Measurements from ENCODE around the gene CCL26.
"Not testable (repeated sequence)": the region's sequence is repeated elsewhere in the genome, so short reads cannot be mapped to it uniquely, and the experiment has no call there.

The CCL26 gene

GRCh38 chr7:75792567-75792966 lies 20.6 kb upstream of the CCL26 start:
- not testable (repeated sequence) for DNase-seq (ENCODE audit: low spot score)

GRCh38 chr7:75789361-75789924 lies 17.4 kb upstream of the CCL26 start:
- DNase-seq (ENCODE audit: low spot score) = no peak

GRCh38 chr7:75788154-75788847 lies 16.3 kb upstream of the CCL26 start:
- DNase-seq (ENCODE audit: low spot score) = not testable (repeated sequence)

GRCh38 chr7:75783058-75783457 lies 11.0 kb upstream of the CCL26 start:
- not testable (repeated sequence) for DNase-seq (ENCODE audit: low spot score)

GRCh38 chr7:75780647-75781273 lies 8.7 kb upstream of the CCL26 start:
- DNase-seq (ENCODE audit: low spot score) = not testable (repeated sequence)

GRCh38 chr7:75779516-75779915 lies 7.5 kb upstream of the CCL26 start:
- DNase-seq (ENCODE audit: low spot score) = not testable (repeated sequence)

- DNase-seq (ENCODE audit: low spot score) = not testable (repeated sequence)
These were observed 7.0 kb upstream of the CCL26 start for GRCh38 chr7:75779035-75779434.

GRCh38 chr7:75776295-75776971 lies 4.4 kb upstream of the CCL26 start:
- no peak for DNase-seq (ENCODE audit: low spot score)

GRCh38 chr7:75773958-75774357 lies 1.9 kb upstream of the CCL26 start:
- not testable (repeated sequence) for DNase-seq (ENCODE audit: low spot score)

- no peak for DNase-seq (ENCODE audit: low spot score)
These were observed 787 bp downstream of the CCL26 start for GRCh38 chr7:75771224-75771623.

GRCh38 chr7:75762350-75762917 lies 9.6 kb downstream of the CCL26 start:
- peak; percentile 66 for DNase-seq (ENCODE audit: low spot score)

- DNase-seq (ENCODE audit: low spot score) = not testable (repeated sequence)
These were observed 10.2 kb downstream of the CCL26 start for GRCh38 chr7:75761801-75762200.

- DNase-seq (ENCODE audit: low spot score) = no peak
These were observed 13.5 kb downstream of the CCL26 start for GRCh38 chr7:75758491-75758890.

- no peak for DNase-seq (ENCODE audit: low spot score)
These were observed 14.2 kb downstream of the CCL26 start for GRCh38 chr7:75757860-75758259.

GRCh38 chr7:75756991-75757676 lies 14.9 kb downstream of the CCL26 start:
- DNase-seq (ENCODE audit: low spot score) = peak; percentile 62

GRCh38 chr7:75756206-75756990 lies 15.6 kb downstream of the CCL26 start:
- no peak for DNase-seq (ENCODE audit: low spot score)

- DNase-seq (ENCODE audit: low spot score) = no peak
These were observed 28.6 kb downstream of the CCL26 start for GRCh38 chr7:75743455-75743859.

- no peak for DNase-seq (ENCODE audit: low spot score)
These were observed 31.0 kb downstream of the CCL26 start for GRCh38 chr7:75740846-75741497.

- no peak for DNase-seq (ENCODE audit: low spot score)
These were observed 32.0 kb downstream of the CCL26 start for GRCh38 chr7:75739796-75740672.
